HG03520 (cell line): ENCODE data around the gene WWOX.

Experiments
- ATAC-seq: cut with Tn5 transposase; IDR thresholded peaks from one replicate; pipeline ENCODE4 v1.9.1; 2021; ENCODE audit warnings: mild to moderate bottlenecking, moderate library complexity; ENCODE audit not compliant: unreplicated experiment

The WWOX gene

GRCh38 chr16:78990309-78990701, 890.9 kb downstream of the WWOX start:
- no peak for ATAC-seq

GRCh38 chr16:78992001-78992400, 892.5 kb downstream of the WWOX start:
- ATAC-seq = no peak

GRCh38 chr16:78993346-78993745, 893.9 kb downstream of the WWOX start:
- no peak for ATAC-seq

- no peak for ATAC-seq
Observed at GRCh38 chr16:78994135-78994745, 894.8 kb downstream of the WWOX start.

- no peak for ATAC-seq
Observed at GRCh38 chr16:78995441-78995840, 896.0 kb downstream of the WWOX start.

- no peak for ATAC-seq
Observed at GRCh38 chr16:78996790-78997189, 897.3 kb downstream of the WWOX start.

GRCh38 chr16:78998879-78999278, 899.4 kb downstream of the WWOX start:
- ATAC-seq = no peak

GRCh38 chr16:79001156-79001967, 901.9 kb downstream of the WWOX start:
- ATAC-seq = no peak

GRCh38 chr16:79003026-79003609, 903.7 kb downstream of the WWOX start:
- no peak for ATAC-seq

GRCh38 chr16:79004309-79004708, 904.9 kb downstream of the WWOX start:
- no peak for ATAC-seq

GRCh38 chr16:79005096-79005495, 905.6 kb downstream of the WWOX start:
- ATAC-seq = no peak

- no peak for ATAC-seq
Observed at GRCh38 chr16:79006206-79006605, 906.8 kb downstream of the WWOX start.

- no peak for ATAC-seq
Observed at GRCh38 chr16:79006765-79007164, 907.3 kb downstream of the WWOX start.

- no peak for ATAC-seq
Observed at GRCh38 chr16:79007614-79008013, 908.2 kb downstream of the WWOX start.

- ATAC-seq = no peak
Observed at GRCh38 chr16:79008036-79008868, 908.8 kb downstream of the WWOX start.

- ATAC-seq = no peak
Observed at GRCh38 chr16:79008869-79009179, 909.4 kb downstream of the WWOX start.

GRCh38 chr16:79009896-79010295, 910.4 kb downstream of the WWOX start:
- ATAC-seq = no peak

GRCh38 chr16:79011282-79011681, 911.8 kb downstream of the WWOX start:
- ATAC-seq = no peak

- ATAC-seq = no peak
Observed at GRCh38 chr16:79012671-79013434, 913.4 kb downstream of the WWOX start.

GRCh38 chr16:79013930-79014660, 914.6 kb downstream of the WWOX start:
- no peak for ATAC-seq
